Measurements from ENCODE around the gene JSRP1. TPM values are rescaled to one million over a fixed set of nuclear protein-coding genes. Genes with fewer than 3 reads are reported as not detected.
A peak's percentile ranks its signal among the peaks of the same experiment; 100 is the strongest.

JSRP1 gene
- total RNA-seq, 1 donor = 0.54 TPM

DNA sequence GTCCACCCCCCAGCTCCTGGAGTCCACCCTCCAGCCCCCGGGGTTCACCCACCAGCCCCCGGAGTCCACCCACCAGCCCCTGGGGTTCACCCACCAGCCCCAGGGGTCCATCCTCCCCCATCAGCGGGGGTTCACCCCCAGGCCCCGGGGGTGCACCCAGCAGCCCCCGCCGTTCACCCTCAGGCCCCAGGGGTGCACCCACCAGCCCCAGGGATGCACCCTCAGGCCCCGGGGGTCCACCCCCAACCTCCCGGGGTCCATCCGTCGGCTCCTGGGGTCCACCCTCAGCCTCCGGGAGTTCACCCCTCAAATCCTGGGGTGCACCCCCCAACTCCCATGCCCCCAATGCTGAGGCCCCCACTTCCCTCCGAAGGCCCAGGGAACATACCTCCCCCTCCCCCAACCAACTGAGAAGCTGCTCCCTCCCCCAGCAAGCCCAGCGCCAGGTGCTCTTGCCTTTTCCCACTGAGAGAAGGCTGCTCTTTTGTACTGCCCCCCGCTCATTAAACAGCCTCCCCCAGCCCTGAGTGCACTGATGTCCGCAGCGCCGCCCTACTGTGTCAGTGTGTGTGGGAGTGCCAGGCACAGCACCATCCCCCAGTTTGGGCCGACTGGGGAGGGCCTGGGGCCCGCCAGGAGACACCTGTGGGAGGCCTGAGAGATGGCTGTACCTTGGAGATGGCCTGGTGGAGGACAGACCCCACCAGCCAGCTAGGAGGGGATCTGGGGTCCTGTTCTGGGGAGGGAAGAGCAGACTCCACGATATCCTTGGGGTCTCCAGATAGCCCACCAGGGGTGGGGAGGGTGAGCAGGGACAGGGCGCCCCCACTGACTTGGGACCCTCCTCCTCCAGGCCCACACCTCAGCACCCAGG, 7.8 kb downstream of the JSRP1 start:
- DNase-seq (ENCODE audit: low read depth in 2 of 3, low spot score in 2 of 3) = no peak

DNA sequence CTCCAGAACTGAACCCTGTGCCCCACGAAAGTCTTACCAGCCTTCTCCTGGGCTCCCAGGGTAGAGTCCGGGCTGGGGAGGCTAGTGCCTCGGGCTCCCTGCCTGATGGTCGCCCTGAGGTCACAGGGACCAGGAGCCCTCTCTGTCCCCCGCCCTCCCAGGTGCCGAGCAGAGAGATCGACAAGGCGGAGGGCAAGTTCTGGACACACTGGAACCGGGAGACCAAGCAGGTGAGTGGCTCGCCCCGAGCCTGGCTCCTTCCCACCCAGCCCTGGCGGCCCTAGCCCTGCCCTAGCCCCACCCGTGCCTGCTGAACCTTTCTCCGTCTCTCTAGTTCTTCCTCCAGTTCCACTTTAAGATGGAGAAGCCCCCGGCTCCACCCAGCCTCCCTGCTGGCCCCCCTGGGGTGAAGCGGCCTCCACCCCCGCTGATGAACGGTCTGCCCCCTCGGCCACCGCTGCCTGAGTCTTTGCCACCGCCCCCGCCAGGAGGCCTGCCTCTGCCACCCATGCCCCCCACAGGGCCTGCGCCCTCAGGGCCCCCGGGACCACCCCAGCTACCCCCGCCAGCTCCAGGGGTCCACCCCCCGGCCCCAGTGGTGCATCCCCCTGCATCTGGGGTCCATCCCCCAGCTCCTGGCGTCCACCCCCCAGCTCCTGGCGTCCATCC, 8.7 kb downstream of the JSRP1 start:
- DNase-seq (ENCODE audit: low read depth in 2 of 3, low spot score in 2 of 3) = no peak

DNA sequence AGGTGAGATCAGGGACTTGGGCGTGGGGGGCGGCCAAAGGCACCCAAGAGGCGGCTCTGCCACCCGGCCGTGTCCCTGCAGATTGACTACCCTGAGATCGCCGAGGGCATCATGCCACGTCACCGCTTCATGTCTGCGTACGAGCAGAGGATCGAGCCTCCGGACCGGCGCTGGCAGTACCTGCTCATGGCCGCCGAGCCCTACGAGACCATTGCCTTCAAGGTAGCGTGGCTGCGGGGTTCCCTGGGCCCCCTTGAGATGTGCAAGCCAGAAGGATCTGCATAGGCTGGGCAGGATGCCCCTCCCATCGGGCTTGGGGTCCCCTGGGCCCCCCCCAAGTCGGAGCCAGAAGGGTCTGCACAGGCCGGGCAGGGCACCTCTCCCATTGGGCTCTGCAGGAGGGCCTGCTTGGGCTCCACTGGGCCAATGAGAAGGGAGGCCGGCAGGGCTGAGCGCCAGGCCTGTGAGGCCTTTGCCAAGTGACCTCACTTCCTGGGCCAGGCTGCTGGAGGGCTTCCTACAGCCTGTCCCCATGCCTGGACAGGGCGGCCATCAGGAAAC, 9.3 kb downstream of the JSRP1 start:
- DNase-seq (ENCODE audit: low read depth in 2 of 3, low spot score in 2 of 3) = no peak

- no peak for DNase-seq (ENCODE audit: low read depth in 2 of 3, low spot score in 2 of 3)
Observed at GRCh38 chr19:2246014-2246620, 10.1 kb downstream of the JSRP1 start.

DNA sequence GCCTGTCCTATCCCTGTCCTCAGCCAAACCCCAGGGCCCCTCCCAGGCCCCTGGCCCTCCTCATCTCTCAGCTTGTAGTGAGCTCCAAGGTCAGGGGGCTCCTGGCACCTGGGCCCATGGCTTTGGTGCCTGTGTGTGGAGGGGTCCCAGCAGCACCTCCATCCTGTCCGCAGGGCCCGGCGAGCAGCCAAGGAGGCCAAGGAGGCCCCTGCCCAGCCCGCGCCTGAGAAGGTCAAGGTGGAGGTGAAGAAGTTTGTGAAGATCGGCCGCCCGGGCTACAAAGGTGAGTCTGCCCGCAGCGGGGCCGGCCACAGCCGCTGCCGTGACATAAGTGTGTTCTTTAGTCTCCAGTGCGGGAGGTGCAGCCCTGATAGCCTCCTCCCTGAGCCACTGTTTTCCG, 10.9 kb downstream of the JSRP1 start:
- DNase-seq (ENCODE audit: low read depth in 2 of 3, low spot score in 2 of 3) = no peak

DNA sequence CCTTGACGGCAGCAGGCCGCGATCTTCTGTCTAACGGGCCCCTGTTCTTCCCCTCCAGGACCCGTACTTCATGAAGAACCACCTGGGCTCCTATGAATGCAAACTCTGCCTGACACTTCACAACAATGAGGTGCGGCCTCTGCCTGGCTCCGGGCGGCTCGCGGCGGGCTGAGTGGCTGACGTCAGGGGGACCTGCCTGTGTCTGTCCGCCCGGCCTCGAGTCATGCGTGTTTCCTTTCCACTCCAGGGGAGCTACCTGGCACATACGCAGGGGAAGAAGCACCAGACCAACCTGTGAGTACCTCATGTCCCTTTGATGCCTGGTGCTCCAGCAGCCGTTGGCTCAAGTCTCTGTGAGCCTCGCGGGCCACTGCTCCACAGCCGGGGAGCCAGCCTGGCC, 11.7 kb downstream of the JSRP1 start:
- DNase-seq (ENCODE audit: low read depth in 2 of 3, low spot score in 2 of 3) = no peak

GRCh38 chr19:2244125-2244411, 12.1 kb downstream of the JSRP1 start:
- DNase-seq (ENCODE audit: low read depth in 2 of 3, low spot score in 2 of 3) = no peak

- no peak for DNase-seq (ENCODE audit: low read depth in 2 of 3, low spot score in 2 of 3)
Observed at GRCh38 chr19:2243274-2244124, 12.7 kb downstream of the JSRP1 start.

DNA sequence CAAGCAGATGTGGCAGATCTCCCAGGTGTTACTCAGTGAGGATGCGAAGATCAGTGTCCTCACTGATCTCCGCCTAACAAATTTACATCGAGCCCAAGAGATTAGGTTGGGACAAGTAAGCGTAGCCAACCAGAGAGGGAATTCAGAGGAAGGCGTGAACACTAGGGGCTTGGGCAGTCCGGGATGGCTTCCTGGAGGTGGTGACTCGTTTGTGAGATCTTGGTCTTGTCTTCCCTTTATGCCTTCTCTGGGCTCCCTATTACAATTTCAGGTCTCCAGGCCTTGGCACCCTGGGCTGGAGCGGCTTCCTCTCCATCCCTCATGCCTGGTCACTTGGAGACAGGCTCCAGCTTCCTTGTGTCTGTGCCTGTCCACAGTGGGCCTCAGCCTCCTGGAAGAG, 13.4 kb downstream of the JSRP1 start:
- DNase-seq (ENCODE audit: low read depth in 2 of 3, low spot score in 2 of 3) = no peak

GRCh38 chr19:2242092-2242537, 14.1 kb downstream of the JSRP1 start:
- DNase-seq (ENCODE audit: low read depth in 2 of 3, low spot score in 2 of 3) = no peak

GRCh38 chr19:2240881-2241760, 15.1 kb downstream of the JSRP1 start:
- no peak for DNase-seq (ENCODE audit: low read depth in 2 of 3, low spot score in 2 of 3)

DNA sequence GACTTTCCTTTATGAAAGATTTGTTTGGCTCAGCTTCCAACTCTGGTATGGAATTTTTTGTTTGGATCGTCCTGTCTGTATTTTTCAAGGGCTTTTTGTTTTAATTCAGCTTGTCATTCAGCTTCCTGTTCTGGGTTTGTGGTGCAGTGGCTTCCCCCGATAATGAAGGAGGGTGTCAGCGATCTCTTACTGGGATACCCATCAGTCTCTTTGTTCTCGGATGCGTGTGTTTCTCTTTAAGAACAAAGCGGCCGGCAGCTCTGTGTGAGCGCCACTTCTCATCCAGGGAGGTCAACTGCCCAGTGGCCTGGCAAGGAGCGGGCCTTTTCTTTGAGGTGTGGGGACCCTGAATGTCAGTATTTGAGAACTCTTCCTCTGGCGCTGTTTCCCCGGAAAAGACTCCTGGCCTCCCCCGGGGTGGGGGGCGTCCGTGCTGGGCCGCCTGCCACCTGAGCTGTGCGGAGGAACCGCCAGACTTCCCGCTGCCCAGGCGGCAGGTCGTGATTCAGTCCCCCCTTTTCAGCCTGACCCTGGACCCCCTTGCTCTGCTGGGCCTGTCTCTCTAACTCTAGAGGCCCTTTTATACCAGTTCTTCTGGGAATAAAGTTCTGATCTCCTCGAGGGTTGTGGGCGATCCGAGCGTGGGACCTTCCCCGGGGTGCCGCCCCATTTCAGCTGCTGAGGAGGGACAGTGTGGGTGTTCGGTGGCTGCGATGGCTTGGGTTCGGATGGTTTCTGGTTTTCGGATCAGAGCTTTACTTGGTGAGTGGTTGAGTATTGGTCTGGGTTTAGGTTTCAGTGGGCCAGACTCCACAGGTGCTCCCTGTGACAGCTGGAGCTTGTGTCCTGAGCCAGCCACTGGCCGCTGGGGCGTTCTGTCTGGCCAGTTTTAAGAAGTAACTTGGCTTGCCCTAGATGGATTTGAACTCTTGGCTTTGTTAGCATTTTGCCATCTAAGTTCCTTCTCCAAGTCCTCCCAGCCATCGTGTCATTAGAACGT, 16.1 kb downstream of the JSRP1 start:
- peak in 2 of 3 donors; percentile 54 to 58 for DNase-seq (ENCODE audit: low read depth in 2 of 3, low spot score in 2 of 3)

DNA sequence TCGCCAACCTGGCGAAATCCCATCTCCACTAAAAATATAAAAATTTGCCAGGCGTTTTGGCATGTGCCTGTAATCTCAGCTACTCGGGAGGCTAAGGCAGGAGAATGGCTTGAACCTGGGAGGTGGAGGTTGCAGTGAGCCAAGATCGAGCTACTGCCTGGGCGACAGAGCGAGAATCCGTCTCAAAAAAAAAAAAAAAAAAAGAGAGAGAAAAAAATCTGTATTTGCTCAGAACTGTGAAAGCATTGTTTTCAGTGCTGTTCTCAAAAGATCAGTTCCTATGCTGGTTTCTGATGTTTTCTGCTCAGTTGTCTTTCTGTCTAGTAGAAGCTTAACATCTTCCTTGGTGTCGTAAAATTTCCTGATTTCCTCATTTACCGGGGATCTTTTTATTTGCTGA, 17.0 kb downstream of the JSRP1 start:
- no peak for DNase-seq (ENCODE audit: low read depth in 2 of 3, low spot score in 2 of 3)

DNA sequence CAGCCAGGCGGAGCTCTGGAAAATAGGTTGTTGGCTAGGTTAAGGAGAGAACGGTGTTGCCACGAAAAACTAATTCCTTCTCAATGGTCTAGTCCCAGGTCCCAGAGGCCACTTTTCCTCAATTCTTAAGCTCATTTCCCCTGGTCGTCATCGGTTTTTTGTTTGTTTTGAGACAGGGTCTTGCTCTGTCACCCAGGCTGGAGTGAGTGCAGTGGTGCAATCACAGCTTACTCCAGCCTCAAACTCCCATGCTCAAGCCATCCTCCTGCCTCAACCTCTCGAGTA, 18.4 kb downstream of the JSRP1 start:
- no peak for DNase-seq (ENCODE audit: low read depth in 2 of 3, low spot score in 2 of 3)

DNA sequence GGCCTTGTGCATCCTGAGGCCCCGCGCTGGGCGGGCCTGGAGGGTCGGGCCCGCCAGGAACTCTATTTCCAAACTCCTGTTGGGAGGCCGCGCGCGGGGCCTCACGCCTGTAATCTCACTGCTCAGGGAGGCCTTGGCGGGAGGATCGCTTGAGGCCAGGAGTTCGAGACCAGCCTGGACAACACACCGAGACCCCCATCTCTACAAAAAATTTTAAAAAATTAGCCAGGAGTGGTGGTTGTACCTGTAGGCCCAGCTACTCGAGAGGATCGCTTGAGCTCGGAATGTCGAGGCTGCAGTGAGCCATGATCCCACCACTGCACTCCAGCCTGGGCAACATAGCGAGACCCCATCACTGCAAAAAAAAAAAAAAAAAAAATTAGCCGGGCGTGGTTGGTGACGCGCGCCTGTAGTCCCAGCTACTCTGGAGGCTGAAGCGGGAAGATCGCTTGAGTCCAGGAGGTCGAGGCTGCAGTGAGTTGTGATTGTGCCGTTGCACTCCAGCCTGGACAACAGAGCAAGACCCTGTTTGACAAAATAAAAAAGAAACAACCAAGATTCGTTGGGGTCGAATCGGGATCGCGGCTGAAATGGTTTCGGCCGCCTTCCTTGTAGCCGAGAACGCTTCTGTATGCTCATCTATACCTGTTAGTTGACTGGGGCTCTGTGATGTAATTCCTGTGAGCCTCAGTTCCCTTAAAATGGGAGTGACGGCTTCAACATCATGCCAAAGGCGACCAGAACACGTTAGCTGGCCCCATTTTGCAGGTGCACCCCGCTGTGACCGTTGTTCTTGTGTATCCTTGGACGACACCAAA, 19.0 kb downstream of the JSRP1 start:
- no peak for DNase-seq (ENCODE audit: low read depth in 2 of 3, low spot score in 2 of 3)

DNA sequence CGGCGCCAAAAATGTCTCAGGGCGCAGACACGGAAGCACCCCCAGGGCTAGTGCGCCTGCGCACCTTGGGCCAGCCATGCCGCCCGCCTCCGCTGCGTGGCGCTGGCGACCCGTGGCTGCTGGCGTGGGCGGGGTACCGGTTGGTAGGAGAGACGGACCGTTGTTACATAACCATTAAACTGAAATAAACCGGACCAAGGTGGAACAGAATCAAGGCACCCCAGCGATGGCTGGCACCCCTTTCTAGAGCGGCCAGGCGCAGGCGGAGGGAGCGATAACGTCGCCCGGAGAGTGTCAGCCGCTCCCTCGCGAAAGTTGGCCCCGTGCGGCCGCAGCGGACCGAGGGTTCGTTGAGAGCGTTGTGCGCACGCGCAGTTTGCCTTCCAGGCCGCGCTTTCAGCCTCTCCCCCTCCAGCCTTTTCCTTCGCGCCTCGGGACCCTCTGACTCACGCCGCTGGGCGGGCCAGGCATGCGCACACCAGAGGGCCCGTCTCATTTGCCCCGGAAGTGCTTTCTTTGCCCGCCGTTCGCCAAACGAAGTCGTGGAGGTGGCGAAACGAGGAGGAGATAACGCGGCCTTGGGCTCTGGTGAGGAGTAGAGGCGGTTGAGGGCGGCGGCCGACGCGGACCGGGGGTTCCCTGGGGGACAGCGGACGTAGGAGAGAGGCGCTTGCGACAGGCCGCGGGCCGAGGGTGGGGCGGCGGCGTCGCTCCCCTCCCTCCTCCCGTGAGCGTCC, 19.7 kb downstream of the JSRP1 start, which contains the start of the genes PLEKHJ1 and SF3A2:
PLEKHJ1 (minus strand) TSS at position 16 of the 737 bp plus-strand sequence. CDS start 81 bp downstream, outside the sequence.
SF3A2 (plus strand) TSS at position 511 of the 737 bp plus-strand sequence. CDS start 6,595 bp downstream, outside the sequence.
- DNase-seq (ENCODE audit: low read depth in 2 of 3, low spot score in 2 of 3) = peak; percentile 98 to 100 (median 99)

DNA sequence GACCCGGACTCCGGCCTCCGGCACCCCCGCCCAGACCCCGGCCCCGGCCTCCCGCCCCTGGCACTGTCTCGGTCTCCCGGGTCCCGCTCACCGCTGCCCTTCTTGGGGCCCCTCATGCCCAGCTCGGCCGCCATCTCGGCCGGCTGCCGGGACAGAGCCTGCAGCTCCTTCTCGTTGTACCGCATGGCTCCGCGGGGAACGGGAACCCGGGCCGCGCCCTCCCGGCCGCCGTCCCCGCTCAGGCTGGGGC, 20.2 kb downstream of the JSRP1 start:
- no peak for DNase-seq (ENCODE audit: low read depth in 2 of 3, low spot score in 2 of 3)
